Neutrophil (primary cell): ENCODE results near the gene OR8S1.
"Not testable (repeated sequence)": the region's sequence is repeated elsewhere in the genome, so short reads cannot be mapped to it uniquely, and the experiment has no call there.

Source experiments
- H3K27ac ChIP-seq: fragments of 200-600 bp; sonication (generic); 2 replicates; pipeline ENCODE4 v1.5.1; 2016; ENCODE audit warnings: mild to moderate bottlenecking, moderate library complexity
- H3K27me3 ChIP-seq: fragments of 200-600 bp; sonication (generic); 2 replicates; pipeline ENCODE4 v1.6.0; 2016; ENCODE audit warnings: mild to moderate bottlenecking
- H3K36me3 ChIP-seq: fragments of 200-600 bp; sonication (generic); 2 replicates; pipeline ENCODE4 v1.5.1; 2017
- H3K4me1 ChIP-seq, 2 experiments: fragments of 200-600 bp in 1 of 2; sonication (generic) in 1 of 2; 1 replicate in 1 of 2; 2 replicates in 1 of 2; pipeline versions ENCODE4 v1.5.1 to v1.6.1; 2013 to 2016; ENCODE audit warnings: low read depth in 1 of 2, low read length in 1 of 2, mild to moderate bottlenecking in 1 of 2, moderate library complexity in 1 of 2; ENCODE audit not compliant: control insufficient read depth in 1 of 2, insufficient read depth in 1 of 2
- H3K4me3 ChIP-seq, 2 experiments: fragments of 200-600 bp in 1 of 2; sonication (generic) in 1 of 2; 1 replicate in 1 of 2; 2 replicates in 1 of 2; pipeline ENCODE4 v1.5.1; 2013 to 2016; ENCODE audit warnings: low read depth in 1 of 2, low read length in 1 of 2, mild to moderate bottlenecking in 1 of 2, moderate library complexity in 1 of 2
- H3K9me3 ChIP-seq: fragments of 200-600 bp; sonication (generic); 2 replicates; pipeline ENCODE4 v1.5.1; 2016
- CTCF ChIP-seq: fragments of 200-600 bp; sonication (generic); IDR thresholded peaks from 2 replicates; pipeline ENCODE4 v1.5.1; 2016; ENCODE audit warnings: antibody characterized with exemption

Gene OR8S1

DNA sequence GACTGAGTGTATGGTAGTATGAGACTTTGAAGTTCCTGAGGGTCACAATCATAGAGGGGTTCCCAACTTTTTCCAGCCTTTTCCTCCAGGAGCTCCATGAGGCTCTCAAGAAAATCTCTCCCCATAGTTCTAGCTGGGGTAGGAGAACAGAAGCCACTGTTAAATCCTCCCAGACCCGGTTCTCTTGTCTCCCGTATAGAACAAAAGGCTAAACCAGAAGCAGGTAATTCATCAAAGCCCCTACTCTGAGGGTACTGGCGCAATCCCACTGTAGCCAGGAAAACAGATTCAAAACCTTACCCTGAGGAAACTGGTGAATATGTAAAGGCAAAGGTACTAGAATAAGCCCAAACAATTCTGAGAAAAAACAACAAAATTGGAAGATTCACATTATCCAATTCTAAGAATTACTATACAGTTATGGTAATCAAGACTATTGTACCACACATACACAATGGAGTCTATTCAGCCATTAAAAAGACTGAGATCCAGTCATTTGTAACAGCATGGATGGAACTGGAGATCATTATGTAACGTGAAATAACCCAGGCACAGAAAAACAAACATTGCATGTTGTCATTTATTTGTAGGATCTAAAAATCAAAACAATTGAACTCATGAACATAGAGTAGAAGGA, 20.5 kb downstream of the OR8S1 start:
- peaks cover 21% of the 10 kb centered on the region for H3K27me3 ChIP-seq
- TF ChIP-seq CTCF, result no peak
- no peaks in the 10 kb centered on the region for H3K4me1 ChIP-seq
- H3K27ac ChIP-seq, result no peak overlapping the region
- no peak overlapping the region for H3K4me3 ChIP-seq
- no peaks in the 10 kb centered on the region for H3K36me3 ChIP-seq
- no peaks in the 10 kb centered on the region for H3K9me3 ChIP-seq

DNA sequence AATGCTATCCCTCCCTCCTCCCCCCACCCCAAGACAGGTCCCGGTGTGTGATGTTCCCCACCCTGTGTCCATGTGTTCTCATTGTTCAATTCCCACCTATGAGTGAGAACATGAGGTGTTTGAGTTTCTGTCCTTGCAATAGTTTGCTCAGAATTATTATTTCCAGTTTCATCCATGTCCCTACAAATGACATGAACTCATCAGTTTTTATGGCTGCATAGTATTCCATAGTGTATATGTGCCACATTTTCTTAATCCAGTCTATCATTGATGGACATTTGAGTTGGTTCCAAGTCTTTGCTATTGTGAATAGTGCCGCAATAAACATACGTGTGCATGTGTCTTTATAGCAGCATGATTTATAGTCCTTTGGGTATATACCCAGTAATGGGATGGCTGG, 21.6 kb downstream of the OR8S1 start:
- H3K4me1 ChIP-seq, H3K36me3 ChIP-seq, H3K27ac ChIP-seq, H3K4me3 ChIP-seq, H3K9me3 ChIP-seq: not testable (repeated sequence)
- peaks cover 18% of the 10 kb centered on the region for H3K27me3 ChIP-seq

- not testable (repeated sequence) for H3K4me3 ChIP-seq, H3K27me3 ChIP-seq, H3K9me3 ChIP-seq, H3K36me3 ChIP-seq, H3K27ac ChIP-seq, H3K4me1 ChIP-seq
Observed at GRCh38 chr12:48551636-48552035, 26.2 kb downstream of the OR8S1 start.

- not testable (repeated sequence) for H3K4me3 ChIP-seq, H3K9me3 ChIP-seq, H3K27ac ChIP-seq, H3K36me3 ChIP-seq, H3K27me3 ChIP-seq, H3K4me1 ChIP-seq
Observed at GRCh38 chr12:48553666-48554343, 28.4 kb downstream of the OR8S1 start.

- H3K36me3 ChIP-seq, result no peaks in the 10 kb centered on the region
- H3K9me3 ChIP-seq, result no peaks in the 10 kb centered on the region
- H3K4me3 ChIP-seq, result no peak overlapping the region
- no peak for TF ChIP-seq CTCF
- no peak overlapping the region for H3K27ac ChIP-seq
- H3K4me1 ChIP-seq, result no peaks in the 10 kb centered on the region
- H3K27me3 ChIP-seq, result no peaks in the 10 kb centered on the region
Observed at GRCh38 chr12:48556631-48557030, 31.2 kb downstream of the OR8S1 start.

GRCh38 chr12:48557919-48558318, 32.5 kb downstream of the OR8S1 start:
- no peaks in the 10 kb centered on the region for H3K4me1 ChIP-seq
- no peak overlapping the region for H3K4me3 ChIP-seq
- H3K36me3 ChIP-seq, result no peaks in the 10 kb centered on the region
- peaks cover 6% of the 10 kb centered on the region for H3K27me3 ChIP-seq
- no peak for TF ChIP-seq CTCF
- no peak overlapping the region for H3K27ac ChIP-seq
- no peaks in the 10 kb centered on the region for H3K9me3 ChIP-seq

DNA sequence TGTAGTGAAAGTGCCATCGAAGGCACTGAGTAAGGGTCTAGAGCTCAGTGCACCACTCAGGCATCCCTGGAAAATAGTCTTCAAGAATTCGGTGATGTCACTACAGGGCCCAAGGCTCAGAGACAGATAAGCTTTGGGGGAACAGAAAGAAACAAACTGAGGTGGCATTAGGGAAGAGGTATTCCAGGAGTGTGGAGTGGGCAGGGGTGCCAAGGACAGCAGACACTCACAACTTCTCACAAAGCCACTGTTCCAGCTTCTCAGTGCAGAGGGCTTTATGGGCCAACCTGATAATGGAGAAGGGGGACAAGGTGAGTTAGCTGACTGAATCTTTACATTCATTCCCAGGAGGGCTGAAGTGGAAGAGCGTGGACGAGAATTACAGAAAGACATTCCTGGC, 42.3 kb downstream of the OR8S1 start:
- Histone ChIP-seq H3K9me3 (no peaks in the 10 kb centered on the region), H3K27ac (no peak overlapping the region), H3K27me3 (peaks cover 20% of the 10 kb centered on the region), H3K4me1 (no peaks in the 10 kb centered on the region), H3K36me3 (no peaks in the 10 kb centered on the region), H3K4me3 (no peak overlapping the region)
- TF ChIP-seq CTCF, result no peak
